Measurements from ENCODE around the gene ANAPC5. TPM values are rescaled to one million over a fixed set of nuclear protein-coding genes. Genes with fewer than 3 reads are reported as not detected.

ANAPC5 gene
- total RNA-seq, 3 donors from 2014 or later, result 89.8 to 98.1 (median 93.8) TPM

- intact Hi-C loops (cut with DNase I, micrococcal nuclease), result no loop called here
- H3K36me3 ChIP-seq (ENCODE audit: low read depth), result no peaks in the 10 kb centered on the region
Observed at GRCh38 chr12:121273364-121273896, 78.8 kb downstream of the ANAPC5 start.

DNA sequence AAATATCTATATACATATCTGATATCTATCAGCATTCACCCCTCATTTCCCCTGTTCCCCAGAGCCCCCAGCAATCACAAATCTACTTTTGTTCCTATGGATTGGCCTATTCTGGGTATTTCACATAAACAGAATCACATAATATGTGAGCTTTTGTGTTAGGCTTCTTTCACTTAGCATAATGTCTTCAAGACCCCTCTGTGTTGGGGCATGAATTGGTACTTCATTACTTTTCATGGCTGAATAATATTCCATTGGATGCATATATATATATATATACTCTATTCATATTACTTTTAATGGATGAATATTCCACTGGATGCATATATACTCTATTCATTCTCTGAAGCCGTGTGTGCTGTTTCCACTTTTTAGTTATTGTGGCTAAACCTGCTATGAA is 84.4 kb downstream of the ANAPC5 start:
- Histone ChIP-seq H3K9me3 (no peaks in the 10 kb centered on the region), H3K4me3 (no peak overlapping the region), H3K36me3 (ENCODE audit: low read depth) (no peaks in the 10 kb centered on the region), H3K4me1 (ENCODE audit: low read depth) (no peaks in the 10 kb centered on the region)
- DNase-seq (no peak), ATAC-seq (no peak)
- intact Hi-C loops (cut with DNase I, micrococcal nuclease), result no loop called here
- no peak for TF ChIP-seq CTCF (IDR thresholded peaks at IDR 0.05)

More at GRCh38 chr12:121273364-121273896, 78.8 kb downstream of the ANAPC5 start:
- no peak for TF ChIP-seq CTCF (IDR thresholded peaks at IDR 0.05)
- Histone ChIP-seq H3K9me3 (no peaks in the 10 kb centered on the region), H3K4me3 (no peak overlapping the region), H3K4me1 (ENCODE audit: low read depth) (no peaks in the 10 kb centered on the region)
- ATAC-seq (no peak), DNase-seq (no peak)

GRCh38 chr12:121264951-121265515 is 87.2 kb downstream of the ANAPC5 start:
- Histone ChIP-seq H3K4me1 (ENCODE audit: low read depth) (no peaks in the 10 kb centered on the region), H3K4me3 (no peak overlapping the region), H3K36me3 (ENCODE audit: low read depth) (peaks cover 4% of the 10 kb centered on the region), H3K9me3 (no peaks in the 10 kb centered on the region)
- ATAC-seq (no peak), DNase-seq (no peak)
- no peak for TF ChIP-seq CTCF (IDR thresholded peaks at IDR 0.05)
- intact Hi-C loops (cut with DNase I, micrococcal nuclease), result no loop called here

DNA sequence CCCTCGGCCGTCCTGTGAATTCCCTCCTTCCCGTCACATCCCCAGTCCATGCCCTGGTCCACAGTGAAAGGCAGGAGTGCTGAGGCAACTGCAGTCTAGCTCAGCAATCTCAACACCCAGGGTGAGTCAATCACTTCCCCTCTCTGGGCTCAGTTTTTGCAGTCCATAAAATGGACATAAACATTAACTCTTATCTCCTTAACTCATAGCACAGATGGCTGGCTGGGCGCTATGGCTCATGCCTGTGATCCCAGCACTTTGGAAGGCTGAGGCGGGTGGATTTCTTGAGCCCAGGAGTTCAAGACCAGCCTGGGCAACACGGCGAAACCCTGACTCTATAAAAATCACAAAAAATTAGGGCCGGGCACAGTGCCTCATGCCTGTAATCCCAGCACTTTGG is 88.1 kb downstream of the ANAPC5 start:
- no peak for TF ChIP-seq CTCF (IDR thresholded peaks at IDR 0.05)
- H3K4me3 ChIP-seq, result no peak overlapping the region
- intact Hi-C loops (cut with DNase I, micrococcal nuclease), result no loop called here
- ATAC-seq (no peak), DNase-seq (no peak)
- peaks cover 4% of the 10 kb centered on the region for H3K36me3 ChIP-seq (ENCODE audit: low read depth)
- no peaks in the 10 kb centered on the region for H3K4me1 ChIP-seq (ENCODE audit: low read depth)
- H3K9me3 ChIP-seq, result no peaks in the 10 kb centered on the region

GRCh38 chr12:121263206-121263935 is 88.8 kb downstream of the ANAPC5 start:
- no peak for ATAC-seq
- TF ChIP-seq CTCF (IDR thresholded peaks at IDR 0.05), result no peak

More at GRCh38 chr12:121263206-121263935, 88.8 kb downstream of the ANAPC5 start:
- no peak for DNase-seq
- no peaks in the 10 kb centered on the region for H3K9me3 ChIP-seq
- intact Hi-C loops (cut with DNase I, micrococcal nuclease), result no loop called here
- no peaks in the 10 kb centered on the region for H3K4me1 ChIP-seq (ENCODE audit: low read depth)
- H3K36me3 ChIP-seq (ENCODE audit: low read depth), result peaks cover 4% of the 10 kb centered on the region
- H3K4me3 ChIP-seq, result no peak overlapping the region
